Liver (tissue), 9 donors: Measurements from ENCODE around the gene AJAP1. TPM values are rescaled to one million over a fixed set of nuclear protein-coding genes. Genes with fewer than 3 reads are reported as not detected.

Source experiments
- DNase-seq: peaks from one replicate; pipeline ENCODE4 v3.0.0-alpha.2; 2017; ENCODE audit warnings: low spot score
- H3K27ac ChIP-seq, 2 donors: one replicate each; pipeline ENCODE4 v1.7.0; 2013; ENCODE audit warnings: inconsistent platforms in 2 of 2, low read length in 2 of 2, control low read depth in 1 of 2, low read depth in 1 of 2, mild to moderate bottlenecking in 1 of 2
- H3K27me3 ChIP-seq, 4 donors: one replicate each; pipeline versions ENCODE4 v1.6.1 to v1.7.0; 2013; ENCODE audit warnings: low read length in 3 of 4, inconsistent platforms in 1 of 4, mild to moderate bottlenecking in 1 of 4, moderate library complexity in 1 of 4; ENCODE audit not compliant: control insufficient read depth in 4 of 4, insufficient read depth in 4 of 4
- H3K36me3 ChIP-seq, 4 donors: one replicate each; pipeline versions ENCODE4 v1.6.1 to v1.7.0; 2013; ENCODE audit warnings: low read length in 3 of 4, mild to moderate bottlenecking in 3 of 4, low read depth in 1 of 4, moderate library complexity in 1 of 4; ENCODE audit not compliant: control insufficient read depth in 4 of 4, insufficient read depth in 3 of 4
- H3K4me1 ChIP-seq, 4 donors: one replicate each; pipeline versions ENCODE4 v1.6.1 to v1.7.0; 2013; ENCODE audit warnings: low read length in 3 of 4, mild to moderate bottlenecking in 3 of 4, moderate library complexity in 1 of 4; ENCODE audit not compliant: control insufficient read depth in 4 of 4, insufficient read depth in 4 of 4
- H3K4me3 ChIP-seq, 3 donors: one replicate each; pipeline versions ENCODE4 v1.6.1 to v1.7.0; 2013; ENCODE audit warnings: low read length in 3 of 3, control low read depth in 1 of 3, low read depth in 1 of 3, mild to moderate bottlenecking in 1 of 3
- H3K9ac ChIP-seq, 2 donors: one replicate each; pipeline ENCODE4 v1.7.0; 2013; ENCODE audit warnings: low read length in 2 of 2, mild to moderate bottlenecking in 2 of 2, moderate library complexity in 2 of 2, control low read depth in 1 of 2, low read depth in 1 of 2
- H3K9me3 ChIP-seq, 4 donors: one replicate each; pipeline versions ENCODE4 v1.6.1 to v1.7.0; 2013; ENCODE audit warnings: low read length in 3 of 4; ENCODE audit not compliant: control insufficient read depth in 4 of 4
- ATF3 ChIP-seq: IDR thresholded peaks from 2 replicates; pipeline ENCODE4 v1.6.1; 2016; ENCODE audit warnings: antibody characterized with exemption
- CTCF ChIP-seq: fragments of 150-350 bp; IDR thresholded peaks from 2 replicates; pipeline ENCODE4 v1.5.1; 2017; ENCODE audit warnings: improper control_type of control experiment, low read depth, low read length; ENCODE audit not compliant: missing input control
- EGR1 ChIP-seq, 2 donors: IDR thresholded peaks; 2 replicates each; pipeline ENCODE4 v1.6.1; 2016 to 2018; ENCODE audit warnings: antibody characterized with exemption in 2 of 2, low read depth in 2 of 2
- FOXA1 ChIP-seq: IDR thresholded peaks from 2 replicates; pipeline ENCODE4 v1.6.1; 2016; ENCODE audit warnings: antibody characterized with exemption
- FOXA2 ChIP-seq: IDR thresholded peaks from 2 replicates; pipeline ENCODE4 v1.6.1; 2016; ENCODE audit warnings: antibody characterized with exemption
- GABPA ChIP-seq, 2 donors: IDR thresholded peaks in 1 of 2; conservative IDR thresholded peaks in 1 of 2; 2 replicates each; pipeline ENCODE4 v1.6.1; 2016; ENCODE audit warnings: antibody characterized with exemption in 2 of 2, mild to moderate bottlenecking in 1 of 2, moderate library complexity in 1 of 2
- HNF4A ChIP-seq, 2 donors: conservative IDR thresholded peaks; 2 replicates each; pipeline ENCODE4 v1.6.1; 2016; ENCODE audit warnings: antibody characterized with exemption in 2 of 2, mild to moderate bottlenecking in 2 of 2
- HNF4G ChIP-seq: IDR thresholded peaks from 2 replicates; pipeline ENCODE4 v1.6.1; 2016; ENCODE audit warnings: antibody characterized with exemption
- JUND ChIP-seq, 2 donors: IDR thresholded peaks; 2 replicates each; pipeline ENCODE4 v1.6.1; 2016; ENCODE audit warnings: antibody characterized with exemption in 2 of 2
- MAX ChIP-seq: IDR thresholded peaks from 2 replicates; pipeline ENCODE4 v1.6.1; 2016; ENCODE audit warnings: antibody characterized with exemption
- NR2F2 ChIP-seq: IDR thresholded peaks from 2 replicates; pipeline ENCODE4 v1.6.1; 2016; ENCODE audit warnings: antibody characterized with exemption
- RAD21 ChIP-seq, 2 donors: IDR thresholded peaks; 2 replicates each; pipeline ENCODE4 v1.6.1; 2016; ENCODE audit warnings: antibody characterized with exemption in 2 of 2, mild to moderate bottlenecking in 2 of 2
- REST ChIP-seq: IDR thresholded peaks from 2 replicates; pipeline ENCODE4 v1.6.1; 2016; ENCODE audit warnings: antibody characterized with exemption, mild to moderate bottlenecking
- RXRA ChIP-seq, 2 donors: IDR thresholded peaks; 2 replicates each; pipeline ENCODE4 v1.6.1; 2017 to 2018; ENCODE audit warnings: antibody characterized with exemption in 2 of 2, mild to moderate bottlenecking in 1 of 2
- SP1 ChIP-seq: IDR thresholded peaks from 2 replicates; pipeline ENCODE4 v1.6.1; 2018; ENCODE audit warnings: antibody characterized with exemption, mild to moderate bottlenecking
- TAF1 ChIP-seq: conservative IDR thresholded peaks from 2 replicates; pipeline ENCODE4 v1.6.1; 2016; ENCODE audit warnings: antibody characterized with exemption, mild to moderate bottlenecking
- YY1 ChIP-seq: IDR thresholded peaks from 2 replicates; pipeline ENCODE4 v1.6.1; 2016; ENCODE audit warnings: antibody characterized with exemption, mild to moderate bottlenecking
- ZBTB33 ChIP-seq: IDR thresholded peaks from 2 replicates; pipeline ENCODE4 v1.6.1; 2016; ENCODE audit warnings: antibody characterized with exemption
- WGBS: extraction: QIAGEN DNeasy Blood & Tissue Kit; methylation state at CpG from one replicate; pipeline ENCODE4 v1.1.7; 2013; 5-methylcytosine and 5-hydroxymethylcytosine counted together
- polyA plus RNA-seq, 2 donors: library from polyadenylated mRNA; stranded (reverse) in 1 of 2; unstranded in 1 of 2; fragments of 200-250 nt in 1 of 2; fragments of >200 nt in 1 of 2; fragmentation: Nextera tagmentation in 1 of 2; extraction: Ambion mirVana in 1 of 2; gene quantifications; one replicate each; pipeline versions ENCODE4 v1.2.1 to v1.2.3, GENCODE V29; 2013 to 2015
- total RNA-seq, 2 donors: library from RNA; depleted of rRNA; stranded (reverse); fragments of >200 nt; gene quantifications; one replicate each; pipeline ENCODE4 v1.2.3, GENCODE V29; 2014
- donor health status: healthy.
- donor health status: healthy.
- donor health status: healthy.
- donor health status: healthy.
- donor health status: healthy.

AJAP1 gene
- total and polyA plus RNA-seq, 4 donors = under 0.01 to 0.21 (median 0.08) TPM; not detected in 1

- H3K27me3 ChIP-seq = no peaks in the 10 kb centered on the region
- no peaks in the 10 kb centered on the region for H3K4me1 ChIP-seq
- DNase-seq = no peak
- no peaks in the 10 kb centered on the region for H3K9me3 ChIP-seq
- no peak overlapping the region for H3K4me3 ChIP-seq
- 59% methylated on average over 13 of the region's 13 CpGs for WGBS
- TF ChIP-seq NR2F2 = no peak
- TF ChIP-seq CTCF = no peak
- TF ChIP-seq RAD21 (IDR thresholded peaks at IDR 0.05) = no peak
- TF ChIP-seq HNF4G = no peak
- TF ChIP-seq YY1 = no peak
- TF ChIP-seq FOXA1 = no peak
- no peak for TF ChIP-seq EGR1 (IDR thresholded peaks at IDR 0.05; ENCODE audit: low read depth in 2 of 2)
- H3K9ac ChIP-seq = no peak overlapping the region
- no peak overlapping the region for H3K27ac ChIP-seq
- no peaks in the 10 kb centered on the region for H3K36me3 ChIP-seq
These were observed 46.4 kb downstream of the AJAP1 start for GRCh38 chr1:4700801-4701200.

GRCh38 chr1:4701276-4701675 is 46.9 kb downstream of the AJAP1 start:
- no peaks in the 10 kb centered on the region for H3K27me3 ChIP-seq
- TF ChIP-seq RXRA (IDR thresholded peaks at IDR 0.05) (no peak), CTCF (no peak), ATF3 (no peak), ZBTB33 (no peak), REST (no peak), TAF1 (no peak), FOXA1 (no peak), RAD21 (IDR thresholded peaks at IDR 0.05) (no peak), SP1 (no peak), MAX (no peak), YY1 (no peak), JUND (IDR thresholded peaks at IDR 0.05) (no peak), GABPA (IDR thresholded peaks at IDR 0.05 in 1 of 2, conservative IDR thresholded peaks at IDR 0.05 in 1 of 2) (no peak), NR2F2 (no peak), HNF4A (conservative IDR thresholded peaks at IDR 0.05) (no peak), HNF4G (no peak), EGR1 (IDR thresholded peaks at IDR 0.05; ENCODE audit: low read depth in 2 of 2) (no peak), FOXA2 (no peak)
- H3K27ac ChIP-seq = no peak overlapping the region
- no peak for DNase-seq
- H3K9ac ChIP-seq = no peak overlapping the region
- H3K4me3 ChIP-seq = no peak overlapping the region
- H3K36me3 ChIP-seq = no peaks in the 10 kb centered on the region
- H3K4me1 ChIP-seq = no peaks in the 10 kb centered on the region
- H3K9me3 ChIP-seq = no peaks in the 10 kb centered on the region
- WGBS = 83% methylated on average over 9 of the region's 9 CpGs
